ENCODE measurements around the gene CIDEB.

The CIDEB gene

GRCh38 chr14:24269368-24269767, 38.4 kb downstream of the CIDEB start:
- DNase-seq, result no peak

- no peak for DNase-seq
These were observed 39.6 kb downstream of the CIDEB start for GRCh38 chr14:24268225-24268624.

- no peak for DNase-seq
These were observed 40.3 kb downstream of the CIDEB start for GRCh38 chr14:24267516-24267915.

GRCh38 chr14:24266344-24267244, 41.2 kb downstream of the CIDEB start:
- DNase-seq, result no peak

- no peak for DNase-seq
These were observed 43.5 kb downstream of the CIDEB start for GRCh38 chr14:24264298-24264697.

- no peak for DNase-seq
These were observed 43.9 kb downstream of the CIDEB start for GRCh38 chr14:24263848-24264247.

- no peak for DNase-seq
These were observed 44.7 kb downstream of the CIDEB start, which contains the start of gene TGM1 for GRCh38 chr14:24262821-24263733. Gene TGM1 (minus strand): TSS chr14:24263177. CDS start chr14:24262352, 825 bp downstream.

GRCh38 chr14:24261969-24262327, 45.8 kb downstream of the CIDEB start:
- DNase-seq, result no peak

GRCh38 chr14:24261256-24261968, 46.4 kb downstream of the CIDEB start:
- DNase-seq, result no peak

GRCh38 chr14:24260780-24261157, 47.0 kb downstream of the CIDEB start:
- no peak for DNase-seq

- no peak for DNase-seq
These were observed 47.6 kb downstream of the CIDEB start for GRCh38 chr14:24260026-24260779.

GRCh38 chr14:24259282-24260025, 48.3 kb downstream of the CIDEB start:
- DNase-seq, result no peak

GRCh38 chr14:24258548-24259265, 49.1 kb downstream of the CIDEB start:
- no peak for DNase-seq

- DNase-seq, result no peak
These were observed 49.7 kb downstream of the CIDEB start for GRCh38 chr14:24258119-24258518.

GRCh38 chr14:24256960-24257359, 50.8 kb downstream of the CIDEB start:
- DNase-seq, result no peak

GRCh38 chr14:24255931-24256711, 51.7 kb downstream of the CIDEB start:
- no peak for DNase-seq

GRCh38 chr14:24255438-24255837, 52.3 kb downstream of the CIDEB start:
- no peak for DNase-seq

All from activated CD4-positive, alpha-beta T cell treated with anti-CD3 and anti-CD28 coated beads, Interleukin-2, amount 50 U/mL, for 1 hour (primary cell).